ENCODE results near the gene STAT5B.
"Not testable (repeated sequence)": the region's sequence is repeated elsewhere in the genome, so short reads cannot be mapped to it uniquely, and the experiment has no call there.

STAT5B gene

DNA sequence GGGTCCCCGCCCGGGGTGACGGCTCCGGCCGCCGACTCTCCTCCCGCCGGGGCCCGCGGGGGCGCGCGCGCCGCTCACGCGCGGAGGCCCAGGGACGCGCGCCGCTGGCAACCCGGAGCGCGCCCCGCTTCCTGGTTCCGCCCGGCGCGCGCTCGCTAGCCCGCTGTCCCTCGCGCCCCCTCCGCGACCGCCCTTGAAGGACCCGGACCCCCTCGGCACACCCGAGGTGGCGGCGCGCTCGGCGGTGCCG is at the start of gene STAT5B:
Gene STAT5B, minus strand, starts transcription at position 33 of the 250 bp plus-strand sequence. CDS start 44,264 bp downstream, outside the sequence.
- no peak for DNase-seq (ENCODE audit: low read depth, low spot score)
- peak within 1 kb of the TSS; percentile 76 for H3K4me3 ChIP-seq (ENCODE audit: low read depth, low read length)
- POLR2A ChIA-PET, result interaction anchor here (1.0 kb wide), 1 partner anchor 12 kb away, joined by 6 read pairs; the partner anchor contains the start of gene STAT5A
- TF ChIP-seq, protein P1, sequence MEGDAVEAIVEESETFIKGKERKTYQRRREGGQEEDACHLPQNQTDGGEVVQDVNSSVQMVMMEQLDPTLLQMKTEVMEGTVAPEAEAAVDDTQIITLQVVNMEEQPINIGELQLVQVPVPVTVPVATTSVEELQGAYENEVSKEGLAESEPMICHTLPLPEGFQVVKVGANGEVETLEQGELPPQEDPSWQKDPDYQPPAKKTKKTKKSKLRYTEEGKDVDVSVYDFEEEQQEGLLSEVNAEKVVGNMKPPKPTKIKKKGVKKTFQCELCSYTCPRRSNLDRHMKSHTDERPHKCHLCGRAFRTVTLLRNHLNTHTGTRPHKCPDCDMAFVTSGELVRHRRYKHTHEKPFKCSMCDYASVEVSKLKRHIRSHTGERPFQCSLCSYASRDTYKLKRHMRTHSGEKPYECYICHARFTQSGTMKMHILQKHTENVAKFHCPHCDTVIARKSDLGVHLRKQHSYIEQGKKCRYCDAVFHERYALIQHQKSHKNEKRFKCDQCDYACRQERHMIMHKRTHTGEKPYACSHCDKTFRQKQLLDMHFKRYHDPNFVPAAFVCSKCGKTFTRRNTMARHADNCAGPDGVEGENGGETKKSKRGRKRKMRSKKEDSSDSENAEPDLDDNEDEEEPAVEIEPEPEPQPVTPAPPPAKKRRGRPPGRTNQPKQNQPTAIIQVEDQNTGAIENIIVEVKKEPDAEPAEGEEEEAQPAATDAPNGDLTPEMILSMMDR (IDR thresholded peaks at IDR 0.05; ENCODE audit: insufficient read depth, low read length, missing control alignments), result no peak
- CTCF ChIA-PET, result interaction anchor here (0.8 to 1.0 kb wide), 2 partner anchors 22 to 257 kb away, joined by 3 read pairs; no protein-coding TSS in a partner anchor

DNA sequence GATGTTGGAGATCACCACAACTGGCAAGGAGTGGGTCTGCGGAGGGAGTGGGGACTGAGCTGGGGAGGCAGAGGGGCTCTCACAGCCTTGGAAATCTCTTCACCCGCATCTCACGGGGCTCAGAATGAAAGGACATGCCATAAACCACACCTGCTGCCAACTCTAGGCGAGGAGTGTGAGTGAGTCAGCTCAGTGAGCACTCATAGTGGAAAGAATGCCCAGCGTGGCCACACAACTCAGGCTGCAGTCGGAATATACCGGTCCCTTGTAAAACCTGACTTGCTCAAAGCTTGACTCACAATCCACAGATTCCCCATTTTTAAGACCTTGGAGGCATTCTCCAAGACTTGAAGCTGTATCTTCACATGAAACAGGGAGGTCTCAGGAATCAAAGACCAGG is 48.8 kb upstream of the STAT5B start:
- POLR2A ChIA-PET, result interaction anchor here (0.7 to 1.3 kb wide), 2 partner anchors 98 to 148 kb away, joined by 4 to 7 read pairs; partner anchors contain the start of gene CAVIN1
- TF ChIP-seq, protein P1 (IDR thresholded peaks at IDR 0.05; ENCODE audit: insufficient read depth, low read length, missing control alignments), result no peak
- no peak overlapping the region for H3K4me3 ChIP-seq (ENCODE audit: low read depth, low read length)
- peak; percentile 59 for DNase-seq (ENCODE audit: low read depth, low spot score)
- CTCF ChIA-PET, result interaction anchor here (0.6 to 11.1 kb wide), 14 partner anchors 10 to 245 kb away, joined by 3 to 170 read pairs (median 6); partner anchors contain the start of genes CAVIN1 and STAT3

DNA sequence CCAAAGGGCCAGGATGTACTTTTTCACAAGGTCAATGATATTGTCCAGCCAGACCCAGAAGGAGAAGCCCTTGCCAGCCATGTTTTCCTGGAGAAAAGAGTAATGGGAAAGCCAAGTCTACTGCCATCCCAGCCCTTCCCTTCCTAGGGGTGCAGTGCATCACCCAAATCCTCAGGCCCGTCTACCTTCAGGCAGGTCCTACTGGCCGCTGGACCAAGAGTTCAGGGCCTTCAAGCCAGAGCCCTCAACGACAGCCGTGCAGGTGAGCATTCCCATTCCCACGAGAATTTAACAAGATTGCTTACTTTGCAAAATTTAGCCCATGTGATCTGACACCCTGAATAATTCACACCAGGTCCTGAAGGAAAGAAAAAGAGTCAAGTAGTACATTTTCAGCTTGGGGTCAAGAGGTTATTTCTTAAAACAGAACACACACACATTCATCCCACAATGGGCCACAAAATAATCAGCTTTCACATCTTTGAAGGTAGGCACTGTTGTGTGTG is 47.1 kb upstream of the STAT5B start:
- H3K4me3 ChIP-seq (ENCODE audit: low read depth, low read length), result no peak overlapping the region
- POLR2A ChIA-PET, result no interaction called here
- DNase-seq (ENCODE audit: low read depth, low spot score), result no peak
- CTCF ChIA-PET, result interaction anchor here (0.7 to 11.1 kb wide), 28 partner anchors 10 to 255 kb away, joined by 3 to 170 read pairs (median 4); partner anchors contain the start of genes NAGLU and PSMC3IP
- TF ChIP-seq, protein P1 (IDR thresholded peaks at IDR 0.05; ENCODE audit: insufficient read depth, low read length, missing control alignments), result no peak

DNA sequence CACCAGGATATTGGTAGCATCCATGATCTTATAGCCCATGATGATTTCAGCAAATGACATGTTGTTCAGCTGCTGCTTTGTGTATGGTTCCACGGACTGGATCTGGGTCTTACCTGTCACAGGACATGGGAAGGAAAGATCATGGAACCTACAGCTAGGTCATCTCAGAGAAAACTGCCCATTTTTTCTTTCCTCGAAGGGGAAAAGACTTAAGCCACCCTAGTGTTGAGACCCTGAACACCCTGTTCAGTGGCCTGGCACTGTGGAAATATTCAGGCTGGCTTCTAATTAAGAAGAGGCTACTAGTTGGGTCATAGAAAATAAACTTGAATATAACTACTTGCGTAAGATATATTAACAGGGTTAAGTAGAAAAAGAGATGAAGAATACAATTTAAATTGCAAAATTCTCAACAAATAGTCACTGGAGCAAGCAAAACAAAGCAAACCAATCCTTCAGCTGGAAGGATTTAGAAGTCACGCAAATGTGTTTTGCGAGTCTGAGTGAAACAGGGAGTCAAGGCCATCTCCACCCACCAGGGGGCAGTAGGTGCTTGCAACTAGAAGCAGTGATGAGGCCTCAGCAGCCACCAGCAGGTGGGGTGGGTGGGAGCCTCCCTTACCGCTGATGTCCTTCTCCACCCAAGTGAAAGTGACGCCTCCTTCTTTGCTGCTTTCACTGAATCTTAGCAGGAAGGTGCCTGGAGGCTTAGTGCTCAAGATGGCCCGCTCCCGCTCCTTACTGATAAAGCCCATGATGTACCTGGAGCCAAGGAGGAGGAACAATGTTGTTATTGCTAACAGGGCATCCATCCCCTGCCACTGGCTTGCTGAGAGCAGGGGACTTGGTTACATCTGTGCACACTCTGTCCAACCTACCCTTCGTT is 46.4 kb upstream of the STAT5B start:
- POLR2A ChIA-PET, result no interaction called here

DNA sequence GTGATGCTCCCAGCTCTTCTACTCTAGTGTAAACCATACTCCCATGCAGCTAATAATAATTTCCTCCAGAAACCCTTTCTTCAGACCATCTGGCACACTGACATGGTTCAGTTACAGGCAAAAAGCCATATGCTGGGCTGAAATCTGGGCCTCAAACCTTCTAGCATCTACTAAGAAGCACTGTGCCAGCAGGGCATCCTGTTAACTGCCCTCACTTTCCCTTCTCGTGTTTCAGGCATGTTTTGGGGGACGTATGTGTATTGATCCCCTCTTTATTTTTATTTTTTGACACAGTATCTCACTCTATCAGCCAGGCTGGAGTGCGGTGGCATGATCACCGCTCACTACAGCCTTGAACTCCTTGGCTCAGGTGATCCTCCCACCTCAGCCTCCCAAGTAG is 45.4 kb upstream of the STAT5B start:
- TF ChIP-seq, protein P1 (IDR thresholded peaks at IDR 0.05; ENCODE audit: insufficient read depth, low read length, missing control alignments), result no peak
- ChIA-PET CTCF (interaction anchor here (0.6 to 11.1 kb wide), 26 partner anchors 9 to 227 kb away, joined by 3 to 170 read pairs (median 5); partner anchors contain the start of genes NAGLU and STAT3), POLR2A (no interaction called here)
- DNase-seq (ENCODE audit: low read depth, low spot score), result no peak
- no peak overlapping the region for H3K4me3 ChIP-seq (ENCODE audit: low read depth, low read length)

More for the DNA sequence above, 46.4 kb upstream of the STAT5B start:
- peak; percentile 76 for DNase-seq (ENCODE audit: low read depth, low spot score)
- CTCF ChIA-PET, result interaction anchor here (0.6 to 11.1 kb wide), 42 partner anchors 8 to 256 kb away, joined by 3 to 170 read pairs (median 4); partner anchors contain the start of genes NAGLU, PSMC3IP and STAT3
- H3K4me3 ChIP-seq (ENCODE audit: low read depth, low read length), result no peak overlapping the region
- TF ChIP-seq, protein P1 (IDR thresholded peaks at IDR 0.05; ENCODE audit: insufficient read depth, low read length, missing control alignments), result peak; percentile 100

DNA sequence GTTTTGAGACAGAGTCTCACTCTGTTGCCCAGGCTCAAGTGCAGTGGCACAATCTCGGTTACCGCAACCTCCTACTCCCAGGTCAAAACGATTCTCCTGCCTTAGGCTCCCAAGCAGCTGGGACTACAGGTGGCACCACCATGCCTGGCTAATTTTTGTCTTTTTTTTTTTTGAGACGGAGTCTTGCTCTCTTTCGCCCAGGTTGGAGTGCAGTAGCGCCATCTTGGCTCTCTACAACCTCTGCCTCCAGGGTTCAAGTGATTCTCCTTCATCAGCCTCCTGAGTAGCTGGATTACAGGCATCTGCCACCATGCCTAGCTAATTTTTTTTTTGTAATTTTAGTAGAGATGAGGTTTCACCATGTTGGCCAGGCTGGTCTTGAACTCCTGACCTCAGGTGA is 41.8 kb upstream of the STAT5B start:
- POLR2A ChIA-PET, result not testable (repeated sequence)

More for the DNA sequence above, 41.8 kb upstream of the STAT5B start:
- CTCF ChIA-PET, result interaction anchor here (1.0 to 11.1 kb wide), 6 partner anchors 42 to 210 kb away, joined by 3 to 170 read pairs (median 4); no protein-coding TSS in a partner anchor
- H3K4me3 ChIP-seq (ENCODE audit: low read depth, low read length); DNase-seq (ENCODE audit: low read depth, low spot score): not testable (repeated sequence)
